EL (cell line): Measurements from ENCODE around the gene DCUN1D3.
"Not testable (repeated sequence)": the region's sequence is repeated elsewhere in the genome, so short reads cannot be mapped to it uniquely, and the experiment has no call there.

Experiments used
- DNase-seq: peaks from one replicate; pipeline ENCODE4 v3.0.0-alpha.2; 2016

The DCUN1D3 gene

GRCh38 chr16:20860995-20861394 lies 39.2 kb downstream of the DCUN1D3 start:
- not testable (repeated sequence) for DNase-seq

- DNase-seq = no peak
Observed at GRCh38 chr16:20860361-20860760, 39.8 kb downstream of the DCUN1D3 start.

- no peak for DNase-seq
Observed at GRCh38 chr16:20859699-20860098, 40.5 kb downstream of the DCUN1D3 start.

DNA sequence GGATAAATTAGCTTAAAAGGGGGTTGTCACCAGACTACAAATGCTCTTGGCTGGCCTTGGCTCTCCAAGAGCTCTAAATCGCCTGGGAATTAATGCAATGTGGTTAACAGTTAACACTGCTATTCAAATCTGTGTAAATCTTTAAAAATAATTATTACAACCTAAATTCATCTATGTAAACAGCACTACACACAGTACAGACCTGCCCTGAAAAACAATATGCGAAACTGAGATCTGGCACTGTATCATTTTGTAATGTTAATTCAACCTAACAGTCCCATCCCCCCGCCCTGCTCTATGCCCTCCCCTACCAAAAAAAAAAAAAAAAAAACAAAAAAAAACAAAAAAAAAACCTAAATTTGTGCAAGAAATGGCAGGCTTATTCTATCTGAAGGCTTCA lies 40.9 kb downstream of the DCUN1D3 start:
- no peak for DNase-seq

DNA sequence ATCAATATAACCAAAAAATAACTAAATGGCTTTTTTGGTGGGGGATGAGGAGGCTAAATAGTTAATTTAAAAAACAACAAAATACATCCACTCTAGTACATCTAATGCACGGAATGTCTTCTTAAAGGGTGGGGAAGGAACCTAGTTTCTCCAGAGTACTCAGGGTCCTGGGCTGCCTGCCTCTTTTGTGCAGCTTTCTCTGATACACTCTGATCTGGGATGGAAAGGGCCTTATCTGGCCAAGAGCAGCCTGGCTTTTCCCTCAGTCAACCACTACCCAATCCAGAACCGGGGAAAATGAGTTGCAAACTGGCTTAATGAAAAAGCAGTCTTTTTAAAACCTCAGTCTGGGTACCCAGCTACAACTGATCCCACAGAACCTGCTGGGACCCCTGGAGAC lies 42.9 kb downstream of the DCUN1D3 start:
- DNase-seq = no peak

DNA sequence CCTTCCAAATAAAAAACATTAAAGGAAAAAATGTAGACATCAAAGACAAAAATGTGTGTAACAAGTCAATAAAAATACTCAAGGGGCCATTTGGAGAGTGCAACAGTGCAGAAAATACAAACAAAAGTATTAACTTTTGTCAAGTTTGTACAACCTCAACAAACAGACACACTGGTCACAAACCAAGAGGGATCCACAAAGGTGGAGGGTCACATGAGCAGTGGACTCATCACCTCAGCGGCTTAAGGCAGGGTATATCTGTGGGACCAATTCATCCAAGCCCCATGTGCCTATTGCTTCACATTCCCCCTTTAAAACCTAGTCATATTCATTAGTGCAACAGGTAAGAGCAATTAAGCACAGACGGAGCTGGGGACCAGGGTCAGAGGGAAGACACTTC lies 45.2 kb downstream of the DCUN1D3 start:
- no peak for DNase-seq

- no peak for DNase-seq
Observed at GRCh38 chr16:20853981-20854620, 46.1 kb downstream of the DCUN1D3 start.

GRCh38 chr16:20853143-20853542 lies 47.0 kb downstream of the DCUN1D3 start:
- no peak for DNase-seq

DNA sequence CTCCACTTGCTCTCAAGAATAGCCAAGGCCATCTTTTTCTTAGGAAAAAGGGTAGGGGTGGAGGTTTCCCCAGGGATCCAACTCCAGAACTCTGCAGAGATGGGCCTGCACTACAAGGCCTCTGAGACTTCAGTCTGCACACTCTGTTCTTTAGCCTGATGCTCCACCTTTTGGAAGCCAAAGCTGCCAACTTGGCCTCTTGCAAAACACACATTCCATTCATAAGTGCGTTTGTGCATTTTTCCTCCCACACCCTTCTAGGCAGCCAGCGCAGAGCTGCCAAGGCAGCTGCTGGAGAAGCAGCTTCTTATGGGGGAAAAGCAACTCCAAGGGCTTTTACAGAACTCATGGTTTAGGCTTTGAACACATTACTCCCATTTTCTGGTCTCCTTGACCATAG lies 48.6 kb downstream of the DCUN1D3 start:
- peak; percentile 88 for DNase-seq

GRCh38 chr16:20850981-20851380 lies 49.2 kb downstream of the DCUN1D3 start:
- DNase-seq = no peak

- DNase-seq = peak; percentile 66
Observed at GRCh38 chr16:20849589-20850390, 50.4 kb downstream of the DCUN1D3 start.

DNA sequence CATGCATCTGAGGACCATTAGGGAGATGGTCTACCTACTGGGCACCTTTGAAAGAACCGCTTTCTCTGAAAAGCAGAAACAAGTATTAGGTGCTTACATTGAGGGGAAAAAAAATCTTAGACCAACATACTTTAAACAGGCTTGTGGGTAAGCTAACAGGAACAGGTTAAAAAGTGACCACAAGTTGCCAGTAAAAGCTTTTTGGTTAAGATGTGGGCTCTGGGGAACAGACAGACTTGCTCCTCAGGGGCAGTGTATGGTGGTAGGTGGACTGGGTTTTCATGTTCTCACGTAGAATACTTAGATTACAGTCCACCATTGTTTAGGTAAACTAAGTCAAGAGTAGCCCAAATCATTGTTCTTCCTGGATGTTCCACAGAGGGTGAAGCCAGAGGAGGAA lies 52.6 kb downstream of the DCUN1D3 start:
- no peak for DNase-seq

DNA sequence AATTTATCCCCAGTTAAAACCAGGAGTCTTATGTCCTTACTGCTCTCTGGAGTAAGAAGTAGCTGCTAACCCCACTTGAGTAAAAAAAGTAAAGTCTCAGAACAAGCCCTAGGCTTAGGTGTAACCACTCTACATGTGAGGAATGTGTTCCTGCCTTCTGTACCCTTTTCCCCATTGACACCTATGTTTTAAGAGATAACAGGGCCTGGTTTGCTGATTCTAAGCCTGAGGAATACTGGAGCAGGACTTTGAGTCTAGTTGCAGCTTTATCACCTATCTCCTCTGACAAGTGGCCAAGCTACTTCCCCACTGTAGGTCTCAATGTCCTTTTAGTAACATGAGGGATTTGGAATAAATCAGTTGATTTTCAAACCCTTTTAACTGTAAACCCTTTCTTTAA lies 53.6 kb downstream of the DCUN1D3 start:
- DNase-seq = no peak

GRCh38 chr16:20846030-20846429 lies 54.1 kb downstream of the DCUN1D3 start:
- no peak for DNase-seq

GRCh38 chr16:20844588-20844987 lies 55.6 kb downstream of the DCUN1D3 start:
- no peak for DNase-seq

- no peak for DNase-seq
Observed at GRCh38 chr16:20844054-20844453, 56.1 kb downstream of the DCUN1D3 start.

DNA sequence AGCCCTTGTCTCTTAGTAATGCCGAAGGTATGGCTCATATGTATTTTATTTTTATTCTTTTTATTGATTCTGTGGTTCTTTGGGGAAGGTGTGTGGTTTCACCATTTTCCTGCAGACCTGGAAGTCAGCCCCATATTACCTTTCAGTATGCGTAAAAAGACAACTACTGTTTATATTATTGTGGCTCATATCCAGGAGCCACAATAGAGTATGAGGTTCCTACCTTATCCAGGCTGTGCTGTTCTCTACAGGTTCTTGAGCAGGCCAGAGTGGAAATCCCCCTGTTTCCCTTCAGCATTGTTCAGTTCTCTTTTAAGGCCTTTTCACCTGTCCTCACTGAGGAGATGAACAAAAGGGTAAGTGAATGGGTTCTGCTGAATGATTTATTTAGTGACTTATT lies 60.7 kb downstream of the DCUN1D3 start:
- no peak for DNase-seq

DNA sequence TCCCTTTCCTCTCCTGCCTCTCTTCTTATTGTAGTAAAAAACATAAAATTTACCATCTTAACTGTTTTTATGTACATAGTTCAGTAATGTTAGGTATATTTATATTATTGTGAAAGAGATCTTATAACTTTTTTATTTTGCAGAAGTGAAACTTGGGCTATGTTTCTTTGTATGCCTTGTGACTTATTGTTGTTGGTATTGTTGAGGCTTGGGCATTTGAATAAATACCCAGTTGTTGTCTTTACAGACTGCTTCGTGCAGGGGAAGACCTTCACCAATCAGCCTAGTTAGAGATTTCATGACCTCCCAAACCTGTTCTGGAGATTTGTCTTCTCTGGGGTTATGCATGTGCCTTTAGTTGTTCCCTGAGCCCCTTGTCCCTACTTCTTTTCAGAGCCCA lies 61.9 kb downstream of the DCUN1D3 start:
- no peak for DNase-seq

GRCh38 chr16:20833086-20833485 lies 67.1 kb downstream of the DCUN1D3 start:
- DNase-seq = no peak

DNA sequence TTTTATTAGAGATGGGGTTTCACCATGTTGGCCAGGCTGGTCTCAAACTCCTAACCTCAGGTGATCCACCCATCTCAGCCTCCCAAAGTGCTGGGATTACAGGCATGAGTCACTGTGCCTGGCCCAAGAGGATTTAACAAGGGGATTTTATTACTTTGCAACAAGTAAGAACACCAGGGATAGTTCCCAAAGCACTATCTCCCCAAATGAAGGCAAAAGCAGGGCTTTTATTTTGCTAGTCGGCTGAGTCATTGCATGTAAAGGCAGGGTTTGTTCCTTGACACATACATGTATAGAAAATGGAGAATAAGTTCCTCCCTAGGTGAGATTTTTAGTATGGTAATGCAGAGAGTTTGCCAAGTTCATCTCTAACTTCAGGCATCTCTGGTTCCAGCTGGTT lies 69.8 kb downstream of the DCUN1D3 start:
- no peak for DNase-seq

- no peak for DNase-seq
Observed at GRCh38 chr16:20829536-20829935, 70.6 kb downstream of the DCUN1D3 start.

DNA sequence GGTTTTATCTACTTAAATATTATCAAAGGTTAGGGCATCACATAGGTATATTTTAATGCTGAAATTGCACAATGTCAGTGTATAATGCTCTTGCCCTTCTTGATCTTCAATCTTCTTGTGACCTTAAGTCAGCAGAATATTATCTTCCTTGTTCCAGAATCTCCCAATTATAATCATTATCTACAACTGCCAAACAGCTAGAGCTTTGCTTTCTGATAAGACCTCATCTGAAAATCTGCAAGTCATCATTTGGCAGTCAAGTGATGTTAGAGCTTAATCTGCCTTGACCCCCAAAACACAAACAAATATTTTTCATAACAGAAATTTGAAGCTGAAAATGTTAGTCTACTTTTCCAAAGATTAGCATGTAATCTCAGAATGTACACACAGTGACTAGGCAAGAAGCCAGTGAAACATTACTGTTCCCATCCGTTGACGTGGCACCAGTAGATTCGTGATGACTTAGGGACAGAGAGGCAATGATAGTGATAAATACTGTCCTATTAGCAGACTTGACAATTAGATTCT lies 74.1 kb downstream of the DCUN1D3 start:
- no peak for DNase-seq

- DNase-seq = no peak
Observed at GRCh38 chr16:20822521-20823325, 77.4 kb downstream of the DCUN1D3 start.

DNA sequence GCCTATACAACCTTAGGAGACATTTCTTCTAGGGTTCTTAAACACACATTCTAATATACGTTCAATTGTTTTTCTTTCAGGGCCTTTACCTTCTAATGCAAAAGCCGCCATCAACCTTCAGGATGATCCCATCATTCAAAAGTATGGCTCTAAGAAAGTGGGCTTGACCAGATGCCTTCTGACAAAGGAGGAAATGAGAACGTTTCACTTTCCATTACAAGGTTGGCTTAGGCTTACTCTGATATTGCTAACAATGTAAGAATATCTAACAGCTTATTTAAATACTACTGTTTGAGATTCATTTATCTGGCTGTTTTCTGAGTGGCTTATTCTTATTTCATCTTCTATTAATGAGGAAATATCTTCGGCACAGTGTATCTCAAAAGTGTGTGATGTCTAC lies 78.5 kb downstream of the DCUN1D3 start:
- DNase-seq = no peak
